ENCODE data around the gene SLC1A4. TPM values are rescaled to one million over a fixed set of nuclear protein-coding genes. Genes with fewer than 3 reads are reported as not detected.
A peak's percentile ranks its signal among the peaks of the same experiment; 100 is the strongest.

Gene SLC1A4
- polyA plus RNA-seq, 1 donor from 2014 or later, result 33.8 TPM

DNA sequence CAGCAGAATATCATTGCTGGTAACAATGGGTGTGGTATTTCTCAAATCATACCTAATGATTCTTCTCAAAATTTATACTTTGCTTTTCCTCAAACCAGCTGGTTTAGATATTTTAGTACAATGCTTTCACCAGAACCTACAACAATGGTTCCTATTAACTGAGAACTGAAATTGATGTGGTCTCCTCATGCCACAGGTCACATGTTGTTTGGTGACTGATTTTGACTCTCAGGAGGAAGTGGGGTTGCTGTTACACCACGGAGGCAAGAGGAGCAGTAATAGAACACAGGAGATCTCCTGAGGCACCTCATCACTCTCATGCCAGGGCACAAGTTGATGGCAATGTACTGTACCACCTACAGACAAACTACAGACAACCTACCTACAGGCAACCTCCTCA, 64.0 kb downstream of the SLC1A4 start:
- H3K27ac ChIP-seq (ENCODE audit: low read length), result no peak overlapping the region
- no peaks in the 10 kb centered on the region for H4K20me1 ChIP-seq (ENCODE audit: insufficient read depth)
- H3K9me3 ChIP-seq (ENCODE audit: low read length), result no peaks in the 10 kb centered on the region
- no peak overlapping the region for H3K9ac ChIP-seq (ENCODE audit: low read length)
- no peak overlapping the region for H3K4me3 ChIP-seq (ENCODE audit: low read length)
- H3K27me3 ChIP-seq (ENCODE audit: insufficient read depth, low read depth, low read length), result no peaks in the 10 kb centered on the region
- no peak overlapping the region for H3K4me2 ChIP-seq (ENCODE audit: low read length)
- TF ChIP-seq SMC3 (conservative IDR thresholded peaks at IDR 0.05; ENCODE audit: poor library complexity) (no peak), POLR2AphosphoS5 (IDR thresholded peaks at IDR 0.05) (no peak), MXI1 (conservative IDR thresholded peaks at IDR 0.05; ENCODE audit: poor library complexity, severe bottlenecking) (no peak), EP300 (conservative IDR thresholded peaks at IDR 0.05; ENCODE audit: poor library complexity, severe bottlenecking) (no peak), EZH2 (IDR thresholded peaks at IDR 0.05; ENCODE audit: borderline replicate concordance, insufficient read depth, low read length, poor library complexity, severe bottlenecking) (no peak)
- TF ChIP-seq, protein P1, sequence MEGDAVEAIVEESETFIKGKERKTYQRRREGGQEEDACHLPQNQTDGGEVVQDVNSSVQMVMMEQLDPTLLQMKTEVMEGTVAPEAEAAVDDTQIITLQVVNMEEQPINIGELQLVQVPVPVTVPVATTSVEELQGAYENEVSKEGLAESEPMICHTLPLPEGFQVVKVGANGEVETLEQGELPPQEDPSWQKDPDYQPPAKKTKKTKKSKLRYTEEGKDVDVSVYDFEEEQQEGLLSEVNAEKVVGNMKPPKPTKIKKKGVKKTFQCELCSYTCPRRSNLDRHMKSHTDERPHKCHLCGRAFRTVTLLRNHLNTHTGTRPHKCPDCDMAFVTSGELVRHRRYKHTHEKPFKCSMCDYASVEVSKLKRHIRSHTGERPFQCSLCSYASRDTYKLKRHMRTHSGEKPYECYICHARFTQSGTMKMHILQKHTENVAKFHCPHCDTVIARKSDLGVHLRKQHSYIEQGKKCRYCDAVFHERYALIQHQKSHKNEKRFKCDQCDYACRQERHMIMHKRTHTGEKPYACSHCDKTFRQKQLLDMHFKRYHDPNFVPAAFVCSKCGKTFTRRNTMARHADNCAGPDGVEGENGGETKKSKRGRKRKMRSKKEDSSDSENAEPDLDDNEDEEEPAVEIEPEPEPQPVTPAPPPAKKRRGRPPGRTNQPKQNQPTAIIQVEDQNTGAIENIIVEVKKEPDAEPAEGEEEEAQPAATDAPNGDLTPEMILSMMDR (IDR thresholded peaks at IDR 0.05; ENCODE audit: poor library complexity, severe bottlenecking), result no peak
- TF ChIP-seq, protein P2, sequence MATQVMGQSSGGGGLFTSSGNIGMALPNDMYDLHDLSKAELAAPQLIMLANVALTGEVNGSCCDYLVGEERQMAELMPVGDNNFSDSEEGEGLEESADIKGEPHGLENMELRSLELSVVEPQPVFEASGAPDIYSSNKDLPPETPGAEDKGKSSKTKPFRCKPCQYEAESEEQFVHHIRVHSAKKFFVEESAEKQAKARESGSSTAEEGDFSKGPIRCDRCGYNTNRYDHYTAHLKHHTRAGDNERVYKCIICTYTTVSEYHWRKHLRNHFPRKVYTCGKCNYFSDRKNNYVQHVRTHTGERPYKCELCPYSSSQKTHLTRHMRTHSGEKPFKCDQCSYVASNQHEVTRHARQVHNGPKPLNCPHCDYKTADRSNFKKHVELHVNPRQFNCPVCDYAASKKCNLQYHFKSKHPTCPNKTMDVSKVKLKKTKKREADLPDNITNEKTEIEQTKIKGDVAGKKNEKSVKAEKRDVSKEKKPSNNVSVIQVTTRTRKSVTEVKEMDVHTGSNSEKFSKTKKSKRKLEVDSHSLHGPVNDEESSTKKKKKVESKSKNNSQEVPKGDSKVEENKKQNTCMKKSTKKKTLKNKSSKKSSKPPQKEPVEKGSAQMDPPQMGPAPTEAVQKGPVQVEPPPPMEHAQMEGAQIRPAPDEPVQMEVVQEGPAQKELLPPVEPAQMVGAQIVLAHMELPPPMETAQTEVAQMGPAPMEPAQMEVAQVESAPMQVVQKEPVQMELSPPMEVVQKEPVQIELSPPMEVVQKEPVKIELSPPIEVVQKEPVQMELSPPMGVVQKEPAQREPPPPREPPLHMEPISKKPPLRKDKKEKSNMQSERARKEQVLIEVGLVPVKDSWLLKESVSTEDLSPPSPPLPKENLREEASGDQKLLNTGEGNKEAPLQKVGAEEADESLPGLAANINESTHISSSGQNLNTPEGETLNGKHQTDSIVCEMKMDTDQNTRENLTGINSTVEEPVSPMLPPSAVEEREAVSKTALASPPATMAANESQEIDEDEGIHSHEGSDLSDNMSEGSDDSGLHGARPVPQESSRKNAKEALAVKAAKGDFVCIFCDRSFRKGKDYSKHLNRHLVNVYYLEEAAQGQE (IDR thresholded peaks at IDR 0.05; ENCODE audit: borderline replicate concordance), result no peak
- no peaks in the 10 kb centered on the region for H3K9me2 ChIP-seq (ENCODE audit: insufficient read depth, low read length)
- no peaks in the 10 kb centered on the region for H3K36me3 ChIP-seq (ENCODE audit: insufficient read depth, low read length)
- peaks cover 15% of the 10 kb centered on the region for H3K79me2 ChIP-seq (replicated peaks; ENCODE audit: insufficient read depth, low read length)
- no peaks in the 10 kb centered on the region for H3F3A ChIP-seq (ENCODE audit: insufficient read depth, low read length, poor library complexity, severe bottlenecking)
- no peak overlapping the region for H2AFZ ChIP-seq (ENCODE audit: low read depth, low read length)

DNA sequence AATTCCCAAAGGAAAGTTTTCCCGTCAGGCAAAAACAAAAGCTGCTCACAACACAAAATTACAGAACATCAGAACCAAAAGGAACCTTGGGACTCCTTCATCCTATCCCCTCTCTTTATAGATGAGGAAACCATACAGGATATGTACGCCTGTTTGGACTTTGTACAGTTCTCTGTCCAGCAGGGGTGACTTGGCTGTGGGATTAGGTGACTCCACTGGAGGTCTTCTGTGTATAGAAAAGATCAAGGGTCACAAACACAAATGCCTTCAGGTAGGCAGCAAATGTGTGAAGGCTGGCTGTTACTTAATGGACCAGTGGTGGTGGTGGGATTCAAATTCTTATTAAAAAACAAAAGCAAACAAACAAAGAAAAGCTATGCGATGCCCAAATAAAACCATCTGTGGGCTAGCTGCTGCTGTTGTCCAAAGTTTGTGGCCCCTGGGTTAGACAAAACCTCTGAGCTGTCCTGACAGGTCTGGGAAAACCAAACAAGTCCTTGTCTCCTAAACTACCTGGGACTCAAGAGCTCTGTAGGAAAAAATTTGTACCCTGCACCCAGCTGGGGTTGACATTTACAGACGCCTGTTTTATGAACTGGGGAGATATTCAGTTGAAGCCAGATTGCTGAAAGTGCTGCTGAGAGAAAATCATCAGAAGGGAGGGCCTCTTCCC, 65.7 kb downstream of the SLC1A4 start:
- Histone ChIP-seq H3K9me3 (ENCODE audit: low read length) (no peaks in the 10 kb centered on the region), H3K36me3 (ENCODE audit: insufficient read depth, low read length) (no peaks in the 10 kb centered on the region), H4K20me1 (ENCODE audit: insufficient read depth) (peaks cover 6% of the 10 kb centered on the region), H3K9me2 (ENCODE audit: insufficient read depth, low read length) (no peaks in the 10 kb centered on the region), H3K9ac (ENCODE audit: low read length) (no peak overlapping the region), H2AFZ (ENCODE audit: low read depth, low read length) (no peak overlapping the region), H3K4me3 (ENCODE audit: low read length) (peak overlapping the region; percentile 83), H3K4me2 (ENCODE audit: low read length) (no peak overlapping the region), H3K27me3 (ENCODE audit: insufficient read depth, low read depth, low read length) (no peaks in the 10 kb centered on the region), H3F3A (ENCODE audit: insufficient read depth, low read length, poor library complexity, severe bottlenecking) (no peaks in the 10 kb centered on the region), H3K79me2 (replicated peaks; ENCODE audit: insufficient read depth, low read length) (peaks cover 32% of the 10 kb centered on the region), H3K27ac (ENCODE audit: low read length) (no peak overlapping the region)
- no peak for TF ChIP-seq SMC3 (conservative IDR thresholded peaks at IDR 0.05; ENCODE audit: poor library complexity)
- TF ChIP-seq POLR2AphosphoS5 (IDR thresholded peaks at IDR 0.05), result no peak
- no peak for TF ChIP-seq EP300 (conservative IDR thresholded peaks at IDR 0.05; ENCODE audit: poor library complexity, severe bottlenecking)
- TF ChIP-seq EZH2 (IDR thresholded peaks at IDR 0.05; ENCODE audit: borderline replicate concordance, insufficient read depth, low read length, poor library complexity, severe bottlenecking), result no peak
- TF ChIP-seq MXI1 (conservative IDR thresholded peaks at IDR 0.05; ENCODE audit: poor library complexity, severe bottlenecking), result no peak
- TF ChIP-seq, protein P2 (IDR thresholded peaks at IDR 0.05; ENCODE audit: borderline replicate concordance), result no peak

Data from neural cell (in vitro differentiated cells).